NK-92 (cell line): ENCODE measurements around the gene DICER1.

ENCODE experiments used
- DNase-seq: peaks from one replicate; lab custom pipeline; 2025; ENCODE audit not compliant: unreplicated experiment; lab: John Stamatoyannopoulos, UW

The DICER1 gene

DNA sequence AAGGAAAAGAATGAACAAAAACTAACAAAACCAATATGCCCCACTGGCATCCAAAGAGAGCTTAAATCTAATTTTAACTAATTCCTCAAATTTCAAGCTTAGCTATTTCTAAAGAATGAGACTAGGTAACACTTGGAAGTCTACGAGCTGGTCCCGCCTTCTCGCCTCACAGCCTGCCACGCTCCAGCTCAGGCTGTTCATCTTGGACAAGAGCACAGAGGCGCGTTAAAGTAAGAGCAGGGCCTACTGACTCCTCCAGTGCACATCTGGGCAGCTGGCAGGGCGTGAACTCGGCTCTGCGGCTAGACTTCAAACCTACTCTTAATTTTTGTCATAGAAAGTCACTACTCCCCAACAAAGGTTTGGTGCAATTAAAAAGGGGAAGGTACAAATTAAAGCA is 64.6 kb downstream of the DICER1 start:
- no peak for DNase-seq

DNA sequence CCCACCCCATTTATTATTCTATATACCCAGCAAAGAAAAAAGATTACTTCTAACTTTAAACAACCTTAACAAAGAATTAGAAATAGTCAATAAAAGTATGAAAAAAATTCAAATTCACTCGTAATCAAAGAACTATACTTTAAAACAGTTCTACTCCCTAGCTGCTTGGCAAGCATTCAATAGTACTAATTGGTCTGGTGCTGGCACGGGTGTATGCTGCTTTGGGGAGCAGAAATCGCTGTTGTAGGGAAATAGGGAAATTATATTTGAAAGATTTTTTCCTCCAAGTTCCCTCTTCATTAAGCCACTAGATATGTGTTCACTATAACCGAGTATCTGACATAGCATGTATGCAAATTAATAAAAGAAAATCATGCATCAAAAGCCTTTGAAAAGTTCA is 65.7 kb downstream of the DICER1 start:
- no peak for DNase-seq

DNA sequence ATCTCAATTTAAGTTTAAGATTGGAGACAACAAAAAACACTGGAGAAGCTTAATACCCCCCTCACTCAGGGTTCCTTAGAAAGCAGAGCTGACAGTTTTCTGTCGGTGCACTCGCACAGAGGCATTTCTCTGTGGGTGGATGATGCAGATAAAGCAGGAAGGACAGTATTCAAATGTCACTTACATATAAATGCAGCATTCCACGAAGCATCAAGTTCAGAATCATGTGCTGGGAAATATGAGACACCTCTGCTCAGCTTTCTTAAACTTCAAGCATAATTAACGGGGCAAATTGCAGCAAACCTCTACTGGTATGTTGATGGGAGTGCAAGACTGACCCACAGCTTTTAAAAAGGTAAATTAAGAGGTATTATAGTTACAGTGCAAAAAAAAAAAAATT is 68.7 kb downstream of the DICER1 start:
- DNase-seq, result no peak

GRCh38 chr14:95087619-95088018 is 69.7 kb downstream of the DICER1 start:
- DNase-seq, result no peak

- no peak for DNase-seq
These were observed 72.0 kb downstream of the DICER1 start for GRCh38 chr14:95085321-95085720.

DNA sequence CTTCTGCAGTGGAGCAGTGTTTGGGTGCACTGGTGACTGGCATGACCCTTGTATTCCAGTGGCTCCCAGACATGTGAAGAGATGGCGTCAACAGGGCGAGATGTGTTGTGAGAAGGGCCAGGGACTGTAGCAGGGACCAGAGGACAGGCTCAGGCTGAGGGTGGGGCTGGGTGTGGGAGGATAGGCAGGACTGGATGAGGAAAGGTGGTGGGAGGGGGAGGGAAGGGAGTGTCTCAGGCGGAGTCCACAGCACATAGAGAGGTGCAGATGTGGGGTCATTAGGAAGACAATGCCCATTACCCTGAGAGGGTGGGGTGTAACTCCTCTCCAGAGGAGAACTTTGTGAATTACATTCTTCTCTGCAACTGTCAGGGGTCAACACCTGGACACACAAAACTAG is 78.5 kb downstream of the DICER1 start:
- DNase-seq, result no peak

- DNase-seq, result no peak
These were observed 80.0 kb downstream of the DICER1 start for GRCh38 chr14:95077345-95077744.

DNA sequence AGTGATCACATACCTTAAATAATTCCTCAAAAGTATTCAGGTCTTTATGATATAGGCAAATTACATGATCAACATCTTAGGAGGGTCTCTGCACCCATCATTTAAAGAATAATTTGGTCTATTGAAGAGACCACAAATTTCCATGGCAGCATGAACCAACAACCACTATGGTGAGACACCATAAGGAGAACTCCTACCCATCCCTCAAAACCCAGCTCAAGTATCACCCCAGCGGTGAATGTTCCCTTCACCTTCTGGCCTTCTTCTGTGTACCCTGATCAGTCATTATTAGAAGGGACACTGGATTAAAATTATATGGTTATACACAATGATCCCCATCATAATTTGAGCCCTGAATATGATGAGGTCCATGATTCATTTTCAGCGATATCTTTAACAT is 81.5 kb downstream of the DICER1 start:
- DNase-seq, result no peak

GRCh38 chr14:95073947-95074346 is 83.4 kb downstream of the DICER1 start:
- DNase-seq, result no peak

- DNase-seq, result no peak
These were observed 84.9 kb downstream of the DICER1 start for GRCh38 chr14:95072310-95072905.

DNA sequence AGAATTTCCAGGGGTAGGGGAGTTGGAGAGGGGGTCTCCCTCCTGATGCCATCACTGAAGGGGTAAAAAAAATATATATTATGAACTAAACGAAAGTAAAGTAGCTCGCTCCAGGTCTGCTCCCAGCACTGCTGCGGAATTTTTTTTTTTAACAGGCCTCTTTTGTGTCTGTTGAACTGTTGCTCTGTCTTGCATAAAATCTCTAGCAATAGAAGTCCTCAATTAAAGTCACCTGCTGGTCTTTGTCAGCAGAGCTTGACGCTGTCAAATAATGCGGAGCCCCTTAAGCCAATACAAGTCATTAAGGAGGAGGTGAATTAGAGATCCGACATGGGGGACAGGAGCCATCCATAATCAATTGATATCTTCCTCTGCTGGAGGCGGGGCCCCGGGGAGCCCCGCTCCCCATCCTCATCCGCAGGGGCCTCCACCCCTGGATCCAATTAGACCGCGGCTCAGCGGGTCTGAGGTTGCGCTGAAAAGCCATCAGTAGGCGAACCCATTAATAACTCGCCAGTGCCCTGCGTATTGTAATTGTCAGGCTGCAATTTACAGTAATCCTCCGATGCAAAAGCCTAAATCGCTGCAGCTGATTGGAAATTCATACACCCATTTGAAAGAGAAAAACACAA is 85.6 kb downstream of the DICER1 start:
- no peak for DNase-seq

GRCh38 chr14:95070748-95071435 is 86.4 kb downstream of the DICER1 start:
- no peak for DNase-seq

DNA sequence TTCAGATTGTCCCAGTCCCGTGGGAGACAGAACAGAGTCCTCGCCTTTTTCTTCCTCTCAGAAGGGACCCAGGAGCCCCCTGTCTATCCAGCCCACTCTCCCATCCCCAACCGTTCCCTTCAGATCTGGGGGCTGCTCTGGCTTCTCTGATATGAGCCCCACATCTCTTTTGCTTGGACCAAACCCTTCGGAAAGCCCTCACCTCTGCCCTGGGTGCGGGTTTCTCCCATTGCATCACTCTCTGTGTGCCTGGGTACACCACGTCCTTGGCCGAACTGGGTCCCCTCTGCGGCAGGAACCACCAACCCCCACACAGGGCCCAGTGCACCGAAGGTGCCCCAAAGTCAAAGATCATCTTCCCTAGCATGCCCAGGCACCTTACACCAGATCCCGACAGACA is 87.8 kb downstream of the DICER1 start:
- DNase-seq, result no peak

- no peak for DNase-seq
These were observed 88.3 kb downstream of the DICER1 start for GRCh38 chr14:95069018-95069417.

- no peak for DNase-seq
These were observed 88.8 kb downstream of the DICER1 start for GRCh38 chr14:95068521-95068920.

DNA sequence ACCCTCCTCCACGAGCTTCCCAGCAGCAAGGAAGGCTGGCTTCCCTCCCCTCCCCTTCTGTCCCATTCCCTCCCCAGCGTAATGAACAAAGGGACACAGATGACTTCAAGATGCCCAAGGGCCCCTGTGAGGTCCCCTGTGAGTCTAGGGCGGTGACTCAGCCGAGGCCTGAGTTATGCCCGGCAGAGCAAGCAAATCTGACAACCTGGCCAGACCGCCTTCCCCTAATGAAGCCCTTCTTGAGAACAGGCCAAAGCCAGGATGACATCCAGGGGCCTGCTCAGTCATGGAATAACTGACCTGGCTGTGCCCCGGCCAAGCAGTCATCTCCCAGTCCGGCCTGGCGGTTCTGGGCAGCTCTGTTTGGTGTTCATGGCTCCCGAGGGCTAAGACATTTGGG is 89.2 kb downstream of the DICER1 start:
- DNase-seq, result no peak

DNA sequence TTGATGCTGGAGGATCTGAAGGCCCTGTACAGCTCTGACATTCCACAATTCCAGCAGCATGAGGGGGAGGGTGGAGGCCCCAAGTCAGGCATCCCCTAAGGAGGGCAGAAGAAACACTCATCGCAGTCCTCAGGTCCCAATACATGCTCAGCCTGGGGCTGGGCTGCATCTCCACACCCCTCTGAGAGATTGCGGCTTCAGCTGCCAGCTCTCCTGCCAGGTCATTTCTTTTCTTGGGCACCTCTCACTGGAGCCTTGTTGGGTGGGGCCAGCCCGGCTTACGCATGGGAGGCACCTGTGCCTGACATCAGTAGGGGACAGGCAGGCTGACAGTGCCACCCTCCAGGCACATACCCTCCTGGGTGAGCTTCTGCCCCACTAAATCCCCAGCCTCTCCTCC is 89.8 kb downstream of the DICER1 start:
- no peak for DNase-seq

DNA sequence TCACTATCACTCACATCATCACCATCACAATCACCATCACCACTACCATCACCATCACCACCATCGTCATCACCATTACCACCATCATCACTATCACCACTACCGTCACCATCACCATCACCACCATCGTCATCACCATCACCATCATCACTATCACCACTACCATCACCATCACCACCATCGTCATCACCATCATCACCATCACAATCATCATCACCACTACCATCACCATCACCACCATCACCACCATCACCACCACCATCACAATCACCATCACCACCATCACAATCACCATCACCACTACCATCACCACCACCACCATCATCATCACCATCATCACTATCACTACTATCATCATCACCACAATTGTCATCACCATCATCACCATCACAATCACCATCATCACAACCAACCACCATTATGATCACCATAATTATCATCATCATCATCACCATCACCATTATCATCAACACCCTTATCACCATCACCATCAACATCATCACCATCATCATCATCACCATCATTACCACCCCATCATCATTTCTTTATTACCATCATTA is 90.8 kb downstream of the DICER1 start:
- DNase-seq, result no peak

- no peak for DNase-seq
These were observed 91.9 kb downstream of the DICER1 start for GRCh38 chr14:95065411-95065810.

DNA sequence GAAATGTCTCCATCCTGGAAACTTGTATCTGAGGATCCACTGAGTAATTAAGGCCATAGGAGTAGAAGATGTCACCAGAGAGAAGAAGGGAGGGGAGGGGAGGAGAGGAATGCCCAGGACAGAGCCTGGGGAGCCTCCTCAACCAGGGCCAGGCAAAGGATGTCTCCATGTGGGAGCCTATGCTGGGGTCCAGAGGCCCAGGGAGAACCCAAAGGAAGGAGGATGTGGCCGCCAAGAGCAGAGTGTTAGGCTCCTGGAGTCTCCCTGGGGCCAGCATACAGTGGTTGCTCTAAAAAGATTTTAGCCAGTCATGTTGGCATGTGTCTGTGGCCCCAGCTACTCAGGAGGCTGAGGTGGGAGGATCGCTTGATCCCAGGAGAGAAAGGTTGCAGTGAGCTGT is 92.6 kb downstream of the DICER1 start:
- no peak for DNase-seq

- DNase-seq, result no peak
These were observed 93.1 kb downstream of the DICER1 start for GRCh38 chr14:95064256-95064655.

- no peak for DNase-seq
These were observed 93.9 kb downstream of the DICER1 start for GRCh38 chr14:95063391-95063790.
